ENCODE measurements around the gene MXD1.

GRCh38 chr2:69939722-69940121 lies 24.8 kb downstream of the MXD1 start:
- TF ChIP-seq EZH2 (IDR thresholded peaks at IDR 0.05; ENCODE audit: borderline replicate concordance) (no peak), CTCF (IDR thresholded peaks at IDR 0.05; ENCODE audit: poor library complexity) (no peak), EZH2phosphoT487 (IDR thresholded peaks at IDR 0.05; ENCODE audit: low read depth, severe bottlenecking, unreplicated experiment) (no peak)

Measured in hepatocyte (in vitro differentiated cells).